Gastroesophageal sphincter (tissue), 3 donors: Measurements from ENCODE around the gene CDH13.

Experiments used
- EP300 ChIP-seq: sonication (generic); formaldehyde crosslinking; IDR thresholded peaks from one replicate; pipeline ENCODE4 v1.6.1; 2017; ENCODE audit warnings: antibody characterized with exemption, mild to moderate bottlenecking
- POLR2A ChIP-seq, 2 donors: fragments of 450-650 bp; IDR thresholded peaks; one replicate each; pipeline ENCODE4 v1.6.1; 2017; ENCODE audit warnings: antibody characterized with exemption in 2 of 2, mild to moderate bottlenecking in 2 of 2, moderate library complexity in 1 of 2
- POLR2AphosphoS5 ChIP-seq: sonication (generic); formaldehyde crosslinking; IDR thresholded peaks from one replicate; pipeline ENCODE4 v1.6.1; 2017; ENCODE audit warnings: antibody characterized with exemption
- TF ChIP-seq, protein P1 (sequence below), 4 experiments: fragments of 200-600 bp in 2 of 4; fragments of 450-650 bp in 2 of 4; sonication (generic) in 1 of 4; IDR thresholded peaks; one replicate each; pipeline ENCODE4 v1.5.1; 2017 to 2019; ENCODE audit warnings: antibody characterized with exemption in 4 of 4, mild to moderate bottlenecking in 2 of 4, moderate library complexity in 2 of 4

DNA sequence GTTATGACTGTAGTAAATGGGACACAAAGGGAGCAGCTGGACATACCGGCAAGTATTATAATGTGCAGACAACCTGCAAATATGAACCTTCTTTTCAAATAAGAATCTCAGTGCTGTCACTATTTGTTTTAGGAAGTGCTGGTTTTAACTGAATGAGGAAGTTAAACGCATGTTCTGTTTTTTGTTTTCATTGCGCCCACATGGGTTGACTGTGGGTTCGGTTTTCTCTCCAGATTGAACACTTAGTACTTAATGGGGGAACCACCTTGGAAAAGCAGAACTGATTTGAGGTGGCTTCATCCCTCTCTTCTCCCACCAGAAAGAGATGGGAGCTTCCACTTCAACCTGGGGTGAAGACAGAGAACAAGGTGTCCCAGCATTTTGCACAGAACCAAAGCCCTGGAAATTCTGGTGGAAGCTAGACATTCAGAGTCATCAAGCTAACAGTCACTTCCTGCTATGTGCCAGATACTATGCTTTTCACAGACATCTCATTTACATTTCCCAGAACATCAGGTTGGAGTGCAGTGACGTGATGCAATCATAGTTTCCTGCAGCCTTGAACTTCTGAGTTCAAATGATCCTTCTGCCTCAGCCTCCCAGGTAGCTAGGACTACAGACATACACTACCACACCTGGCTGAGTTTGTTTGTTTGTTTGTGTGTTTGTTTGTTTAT, 149.8 kb downstream of the CDH13 start:
- TF ChIP-seq EP300: no peak
- no peak for TF ChIP-seq POLR2AphosphoS5
- TF ChIP-seq, protein P1, sequence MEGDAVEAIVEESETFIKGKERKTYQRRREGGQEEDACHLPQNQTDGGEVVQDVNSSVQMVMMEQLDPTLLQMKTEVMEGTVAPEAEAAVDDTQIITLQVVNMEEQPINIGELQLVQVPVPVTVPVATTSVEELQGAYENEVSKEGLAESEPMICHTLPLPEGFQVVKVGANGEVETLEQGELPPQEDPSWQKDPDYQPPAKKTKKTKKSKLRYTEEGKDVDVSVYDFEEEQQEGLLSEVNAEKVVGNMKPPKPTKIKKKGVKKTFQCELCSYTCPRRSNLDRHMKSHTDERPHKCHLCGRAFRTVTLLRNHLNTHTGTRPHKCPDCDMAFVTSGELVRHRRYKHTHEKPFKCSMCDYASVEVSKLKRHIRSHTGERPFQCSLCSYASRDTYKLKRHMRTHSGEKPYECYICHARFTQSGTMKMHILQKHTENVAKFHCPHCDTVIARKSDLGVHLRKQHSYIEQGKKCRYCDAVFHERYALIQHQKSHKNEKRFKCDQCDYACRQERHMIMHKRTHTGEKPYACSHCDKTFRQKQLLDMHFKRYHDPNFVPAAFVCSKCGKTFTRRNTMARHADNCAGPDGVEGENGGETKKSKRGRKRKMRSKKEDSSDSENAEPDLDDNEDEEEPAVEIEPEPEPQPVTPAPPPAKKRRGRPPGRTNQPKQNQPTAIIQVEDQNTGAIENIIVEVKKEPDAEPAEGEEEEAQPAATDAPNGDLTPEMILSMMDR (IDR thresholded peaks at IDR 0.05): no peak
- TF ChIP-seq POLR2A (IDR thresholded peaks at IDR 0.05): no peak
